ENCODE results near the gene RPTOR. TPM values are rescaled to one million over a fixed set of nuclear protein-coding genes. Genes with fewer than 3 reads are reported as not detected.
A peak's percentile ranks its signal among the peaks of the same experiment; 100 is the strongest.
"Not testable (repeated sequence)": the region's sequence is repeated elsewhere in the genome, so short reads cannot be mapped to it uniquely, and the experiment has no call there.

The RPTOR gene
- polyA plus RNA-seq, 1 donor from 2014 or later = 9.9 TPM

DNA sequence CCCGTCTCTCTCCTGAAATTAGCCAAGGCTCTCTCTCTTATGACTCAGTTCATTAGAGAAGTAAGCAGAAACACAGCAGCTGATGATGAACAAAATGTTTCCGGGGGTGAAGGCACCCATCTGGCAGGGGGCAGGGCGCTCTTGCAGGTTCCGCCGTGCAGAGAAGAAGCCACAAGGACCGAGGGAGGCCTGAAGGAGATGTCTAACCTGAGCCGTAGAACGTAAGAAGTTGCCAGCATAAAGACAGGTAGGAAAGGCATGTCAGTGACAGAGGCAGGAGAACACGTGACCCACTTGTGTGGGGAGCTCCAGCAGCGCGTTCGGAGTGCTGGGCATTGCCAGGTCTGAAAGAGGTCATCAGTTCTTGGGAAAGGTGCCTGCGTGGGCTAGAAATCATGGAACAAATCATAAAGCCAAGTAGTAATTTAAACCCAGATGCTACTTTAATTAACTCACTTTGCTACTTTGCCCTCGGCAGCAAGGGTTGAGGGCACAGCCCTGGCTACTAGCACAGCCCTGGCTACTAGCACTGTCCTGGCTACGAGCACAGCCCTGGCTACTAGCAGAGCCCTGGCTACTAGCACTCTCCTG is 198.6 kb downstream of the RPTOR start:
- peaks cover 7% of the 10 kb centered on the region for H3K36me3 Mint-ChIP-seq
- peak overlapping the region in 1 of 3 donors; percentile 39 for H3K27ac Mint-ChIP-seq
- no peak overlapping the region for H3K4me3 Mint-ChIP-seq
- H3K4me1 Mint-ChIP-seq = peaks cover 11 to 15% (median 13%) of the 10 kb centered on the region in 3 donors
- no peaks in the 10 kb centered on the region for H3K9me3 Mint-ChIP-seq
- no peaks in the 10 kb centered on the region for H3K27me3 Mint-ChIP-seq

DNA sequence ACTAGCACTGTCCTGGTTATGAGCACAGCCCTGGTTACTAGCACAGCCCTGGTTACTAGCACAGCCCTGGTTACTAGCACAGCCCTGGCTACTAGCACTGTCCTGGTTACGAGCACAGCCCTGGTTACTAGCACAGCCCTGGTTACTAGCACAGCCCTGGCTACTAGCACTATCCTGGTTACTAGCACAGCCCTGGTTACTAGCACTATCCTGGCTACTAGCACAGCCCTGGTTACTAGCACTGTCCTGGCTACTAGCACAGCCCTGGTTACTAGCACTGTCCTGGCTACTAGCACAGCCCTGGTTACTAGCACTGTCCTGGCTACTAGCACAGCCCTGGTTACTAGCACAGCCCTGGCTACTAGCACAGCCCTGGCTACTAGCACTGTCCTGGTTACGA is 199.3 kb downstream of the RPTOR start:
- H3K4me1 Mint-ChIP-seq = not testable (repeated sequence)

DNA sequence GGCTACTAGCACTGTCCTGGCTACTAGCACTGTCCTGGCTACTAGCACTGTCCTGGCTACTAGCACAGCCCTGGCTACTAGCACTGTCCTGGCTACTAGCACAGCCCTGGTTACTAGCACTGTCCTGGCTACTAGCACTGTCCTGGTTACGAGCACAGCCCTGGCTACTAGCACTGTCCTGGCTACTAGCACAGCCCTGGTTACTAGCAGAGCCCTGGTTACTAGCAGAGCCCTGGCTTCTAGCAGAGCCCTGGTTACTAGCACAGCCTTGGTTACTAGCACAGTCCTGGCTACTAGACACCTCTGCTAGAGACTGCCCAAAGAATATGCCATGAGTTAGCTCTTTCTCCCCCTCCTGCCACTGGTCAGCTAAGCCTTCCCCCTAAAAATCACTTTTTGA is 200.1 kb downstream of the RPTOR start:
- H3K27ac Mint-ChIP-seq, H3K27me3 Mint-ChIP-seq: not testable (repeated sequence)

More for the DNA sequence above, 199.3 kb downstream of the RPTOR start:
- H3K9me3 Mint-ChIP-seq, H3K27me3 Mint-ChIP-seq, H3K36me3 Mint-ChIP-seq, H3K4me3 Mint-ChIP-seq, H3K27ac Mint-ChIP-seq: not testable (repeated sequence)

DNA sequence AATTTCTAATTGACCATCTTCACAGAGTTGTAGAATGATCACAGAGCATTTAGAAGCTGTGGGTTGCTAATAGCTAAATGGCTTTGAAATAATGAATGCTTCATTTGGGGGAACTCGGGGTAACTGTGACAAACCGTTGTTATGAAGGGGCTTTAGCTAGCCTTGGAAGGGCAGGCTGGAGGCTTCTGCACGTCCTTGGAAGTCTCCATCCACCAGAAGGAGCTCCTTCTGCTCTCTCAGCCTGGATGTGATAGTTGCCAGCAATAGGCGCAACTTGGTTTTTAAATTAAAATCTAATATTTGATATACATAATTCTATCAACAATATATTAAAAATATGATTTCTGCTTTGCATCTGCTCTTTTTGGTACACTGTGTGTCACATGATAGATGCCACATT is 200.5 kb downstream of the RPTOR start:
- no peaks in the 10 kb centered on the region for H3K27me3 Mint-ChIP-seq
- no peak overlapping the region for H3K4me3 Mint-ChIP-seq
- peaks cover 0 to 5% (median 2%) of the 10 kb centered on the region in 3 donors for H3K4me1 Mint-ChIP-seq
- H3K36me3 Mint-ChIP-seq = peaks cover 7% of the 10 kb centered on the region
- H3K27ac Mint-ChIP-seq = no peak overlapping the region
- no peaks in the 10 kb centered on the region for H3K9me3 Mint-ChIP-seq

More for the DNA sequence above, 200.1 kb downstream of the RPTOR start:
- not testable (repeated sequence) for H3K4me1 Mint-ChIP-seq, H3K4me3 Mint-ChIP-seq, H3K36me3 Mint-ChIP-seq, H3K9me3 Mint-ChIP-seq

DNA sequence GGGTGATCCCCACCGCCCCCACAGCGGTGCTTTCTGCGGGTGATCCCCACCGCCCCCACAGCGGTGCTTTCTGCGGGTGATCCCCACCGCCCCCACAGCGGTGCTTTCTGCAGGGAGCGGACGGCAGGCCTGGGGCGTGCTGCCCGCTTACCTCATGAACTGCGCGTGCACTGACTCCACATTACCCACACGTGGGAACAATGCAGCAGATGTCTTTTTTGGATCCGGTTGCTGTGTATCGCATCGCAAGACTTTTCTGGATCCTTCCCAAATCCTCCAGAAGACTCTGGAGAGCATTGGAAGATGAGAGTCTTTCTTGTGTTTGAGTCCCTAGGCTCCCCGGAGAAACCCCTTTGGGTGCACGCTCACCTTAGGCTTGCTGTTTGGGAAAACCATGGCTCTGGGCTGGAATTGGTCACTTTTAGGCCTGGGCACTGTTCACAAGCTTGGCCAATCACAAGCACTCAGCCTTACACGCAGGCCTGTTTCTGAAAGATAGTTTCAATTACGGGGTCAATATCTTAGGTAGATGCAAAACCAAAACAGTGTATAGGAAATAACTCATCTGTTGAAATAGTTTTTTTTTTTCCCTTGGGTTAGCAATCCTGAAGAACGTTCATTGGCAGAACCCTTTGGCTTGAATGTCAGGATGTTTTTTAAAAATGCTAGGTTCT is 201.8 kb downstream of the RPTOR start:
- H3K27me3 Mint-ChIP-seq = no peaks in the 10 kb centered on the region
- H3K9me3 Mint-ChIP-seq = no peaks in the 10 kb centered on the region
- no peak overlapping the region for H3K27ac Mint-ChIP-seq
- peaks cover 7% of the 10 kb centered on the region for H3K36me3 Mint-ChIP-seq
- no peak overlapping the region for H3K4me3 Mint-ChIP-seq
- peaks cover 0 to 5% (median 2%) of the 10 kb centered on the region in 3 donors for H3K4me1 Mint-ChIP-seq

DNA sequence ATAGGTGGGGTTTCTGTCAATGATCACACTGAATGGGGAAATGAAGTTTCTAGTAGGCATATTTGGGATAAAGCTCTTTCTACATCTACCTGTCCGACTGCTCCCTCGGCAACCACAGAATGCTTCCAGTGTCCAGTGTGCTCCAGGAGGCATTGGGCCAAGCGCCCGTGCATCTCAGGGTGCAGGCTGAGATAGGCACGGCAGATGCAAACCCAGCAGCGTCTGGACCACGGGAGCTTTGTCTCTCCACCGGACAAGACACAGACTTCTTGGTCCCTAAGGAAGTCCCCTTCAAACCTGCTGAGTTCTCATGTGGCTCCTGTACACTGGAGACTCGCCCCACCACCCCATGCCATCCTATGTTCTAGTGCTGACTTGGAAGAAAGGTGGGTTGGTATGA is 202.8 kb downstream of the RPTOR start:
- H3K9me3 Mint-ChIP-seq = no peaks in the 10 kb centered on the region
- no peak overlapping the region for H3K27ac Mint-ChIP-seq
- no peaks in the 10 kb centered on the region for H3K27me3 Mint-ChIP-seq
- peaks cover 5% of the 10 kb centered on the region for H3K36me3 Mint-ChIP-seq
- no peak overlapping the region for H3K4me3 Mint-ChIP-seq
- H3K4me1 Mint-ChIP-seq = peaks cover 0 to 3% (median 2%) of the 10 kb centered on the region in 3 donors

DNA sequence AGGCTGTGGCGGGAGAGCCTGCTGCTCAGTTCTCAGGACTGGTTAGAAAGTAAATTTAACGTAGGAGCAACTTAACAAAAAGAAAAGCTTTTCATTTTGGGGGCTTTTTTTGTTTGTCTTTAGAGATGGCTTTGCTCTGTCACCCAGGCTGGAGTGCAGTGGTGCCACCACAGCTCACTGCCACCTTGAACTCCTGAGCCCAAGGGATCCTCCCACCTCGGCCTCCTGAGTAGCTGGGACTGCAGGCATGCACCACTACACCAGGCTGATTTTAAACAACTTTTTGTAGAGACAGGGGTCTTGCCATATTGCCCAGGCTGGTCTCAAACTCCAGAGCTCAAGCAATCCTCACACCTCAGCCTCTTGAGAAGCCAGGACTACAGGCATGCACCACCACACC is 205.0 kb downstream of the RPTOR start:
- H3K36me3 Mint-ChIP-seq = peaks cover 6% of the 10 kb centered on the region
- H3K4me3 Mint-ChIP-seq = no peak overlapping the region
- H3K4me1 Mint-ChIP-seq = no peaks in the 10 kb centered on the region
- no peaks in the 10 kb centered on the region for H3K9me3 Mint-ChIP-seq
- H3K27me3 Mint-ChIP-seq = no peaks in the 10 kb centered on the region
- no peak overlapping the region for H3K27ac Mint-ChIP-seq

DNA sequence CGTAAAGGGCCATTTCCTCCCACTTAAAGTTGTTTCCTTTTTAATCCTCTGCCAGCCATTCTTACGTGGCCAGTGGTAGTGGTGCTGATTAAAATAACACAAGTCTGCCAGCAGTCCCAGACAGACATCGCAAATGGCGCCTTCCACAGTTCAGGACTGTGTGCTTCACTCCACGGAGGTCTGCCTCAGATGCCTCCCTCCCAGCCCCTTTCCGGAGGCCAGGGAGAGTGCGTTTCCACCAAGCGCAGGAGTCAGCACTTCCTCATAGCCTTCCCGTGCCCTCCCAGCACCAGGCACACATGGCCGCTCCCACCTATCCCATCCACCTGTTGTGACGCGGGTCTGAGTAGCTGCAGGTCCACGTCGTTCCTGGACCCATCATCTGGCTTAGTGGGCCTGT is 205.6 kb downstream of the RPTOR start:
- Mint-ChIP-seq H3K9me3 (no peaks in the 10 kb centered on the region), H3K36me3 (peaks cover 8% of the 10 kb centered on the region), H3K4me3 (no peak overlapping the region), H3K4me1 (no peaks in the 10 kb centered on the region), H3K27ac (no peak overlapping the region), H3K27me3 (no peaks in the 10 kb centered on the region)

DNA sequence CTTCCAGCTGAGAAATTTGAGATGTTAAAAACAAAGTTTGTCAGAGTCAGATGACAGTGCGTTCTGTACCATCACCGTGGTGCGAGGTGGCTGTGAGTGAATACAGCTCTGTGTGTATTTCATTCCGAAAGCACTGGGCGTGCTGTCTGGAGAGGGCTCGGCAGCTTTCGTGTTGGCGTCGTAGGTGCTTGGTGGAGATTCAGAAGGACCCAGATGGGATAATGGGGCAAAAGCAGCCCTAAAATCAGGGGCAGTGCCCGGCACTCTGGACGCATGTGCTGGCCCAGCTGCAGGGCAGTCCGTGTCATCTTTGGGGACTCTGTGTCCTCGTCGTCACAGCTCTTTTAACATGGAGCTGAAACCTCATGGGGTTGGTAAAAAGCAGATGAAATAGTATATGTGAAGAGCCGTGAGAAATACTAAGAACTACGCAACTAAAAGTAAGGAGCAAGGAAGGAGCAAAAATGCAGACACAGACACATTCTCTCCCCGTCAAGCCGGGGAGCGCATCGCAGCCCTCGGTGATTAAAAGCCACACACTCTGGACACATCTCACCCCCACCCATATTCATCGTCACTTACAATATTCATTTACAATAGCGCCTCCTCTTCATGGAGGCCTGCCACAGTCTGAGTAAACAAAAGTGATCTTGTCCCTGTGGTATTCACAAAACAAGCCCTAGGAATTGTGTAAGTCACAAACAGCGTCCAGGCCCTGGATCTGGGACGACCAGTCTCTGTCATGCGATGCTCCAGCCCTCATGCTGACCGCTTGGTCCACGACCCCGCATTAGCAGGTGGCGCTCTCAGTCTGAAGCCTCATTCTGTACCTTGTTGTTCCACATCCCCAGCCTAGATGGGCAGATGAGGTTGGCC is 206.7 kb downstream of the RPTOR start:
- peaks cover 0 to 4% (median 0%) of the 10 kb centered on the region in 3 donors for H3K4me1 Mint-ChIP-seq
- H3K27ac Mint-ChIP-seq = no peak overlapping the region
- no peak overlapping the region for H3K4me3 Mint-ChIP-seq
- peaks cover 8% of the 10 kb centered on the region for H3K36me3 Mint-ChIP-seq
- no peaks in the 10 kb centered on the region for H3K27me3 Mint-ChIP-seq
- no peaks in the 10 kb centered on the region for H3K9me3 Mint-ChIP-seq

DNA sequence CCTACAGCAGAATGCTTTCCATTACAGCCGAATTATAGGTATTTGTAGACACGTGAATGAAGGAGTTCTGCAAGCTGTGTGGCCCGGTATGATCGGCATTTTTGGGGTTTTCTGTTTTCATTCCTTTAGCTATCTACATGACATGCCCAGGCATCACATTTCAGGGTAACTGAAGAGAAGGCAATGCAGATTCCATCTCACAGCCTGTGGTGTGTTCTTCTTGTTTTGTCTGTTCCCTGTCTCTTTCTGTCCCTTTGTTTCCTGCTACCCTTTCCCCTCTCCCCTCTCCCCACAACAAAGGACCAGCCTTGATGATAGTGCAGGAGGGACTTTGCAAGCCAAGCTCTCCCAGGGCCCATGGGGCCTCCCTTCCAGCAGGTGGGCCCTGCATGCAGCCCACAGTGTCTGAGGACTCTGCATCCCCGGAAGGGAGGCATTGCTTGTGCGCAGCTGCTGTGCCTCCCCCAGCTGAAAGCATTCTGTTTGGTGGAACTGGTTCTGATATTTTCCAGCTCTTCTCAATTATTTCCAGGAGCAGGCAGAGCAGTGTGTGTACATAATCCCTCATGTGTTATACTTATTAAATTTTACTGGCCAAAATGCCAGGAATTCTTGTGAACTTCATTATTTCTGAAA is 207.4 kb downstream of the RPTOR start:
- H3K27me3 Mint-ChIP-seq = no peaks in the 10 kb centered on the region
- H3K27ac Mint-ChIP-seq = no peak overlapping the region
- peaks cover 8% of the 10 kb centered on the region for H3K36me3 Mint-ChIP-seq
- H3K9me3 Mint-ChIP-seq = no peaks in the 10 kb centered on the region
- H3K4me3 Mint-ChIP-seq = no peak overlapping the region
- peaks cover 0 to 5% (median 0%) of the 10 kb centered on the region in 3 donors for H3K4me1 Mint-ChIP-seq

DNA sequence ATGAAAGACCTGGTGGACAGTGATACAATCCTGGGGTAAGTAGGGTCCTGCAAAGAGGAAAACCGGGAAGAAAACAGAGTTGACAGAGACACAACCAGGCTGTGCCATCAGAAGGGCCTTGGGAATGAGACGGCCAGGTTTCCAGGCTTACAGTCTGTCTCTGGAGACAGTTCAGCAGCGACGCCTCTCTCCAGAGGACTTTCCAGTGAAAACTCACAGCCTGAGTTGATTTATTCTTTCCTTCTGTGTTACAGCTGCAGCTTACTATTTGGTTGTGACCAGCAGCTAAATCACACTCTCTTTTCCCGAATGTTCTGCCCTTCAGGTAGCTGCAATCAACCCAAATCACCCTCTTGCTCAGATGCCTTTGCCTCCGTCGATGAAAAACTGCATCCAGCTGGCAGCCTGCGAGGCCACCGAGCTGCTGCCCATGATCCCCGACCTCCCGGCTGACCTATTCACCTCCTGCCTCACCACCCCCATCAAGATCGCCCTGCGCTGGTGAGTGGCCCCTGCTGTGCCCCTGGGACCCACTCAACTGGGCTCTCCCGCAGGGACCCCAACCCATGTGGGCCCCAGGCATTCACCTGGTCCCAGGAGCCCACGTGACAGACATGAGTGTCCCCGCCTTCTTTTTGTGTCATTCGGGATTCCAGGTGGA is 209.2 kb downstream of the RPTOR start:
- Mint-ChIP-seq H3K9me3 (no peaks in the 10 kb centered on the region), H3K4me3 (no peak overlapping the region)

DNA sequence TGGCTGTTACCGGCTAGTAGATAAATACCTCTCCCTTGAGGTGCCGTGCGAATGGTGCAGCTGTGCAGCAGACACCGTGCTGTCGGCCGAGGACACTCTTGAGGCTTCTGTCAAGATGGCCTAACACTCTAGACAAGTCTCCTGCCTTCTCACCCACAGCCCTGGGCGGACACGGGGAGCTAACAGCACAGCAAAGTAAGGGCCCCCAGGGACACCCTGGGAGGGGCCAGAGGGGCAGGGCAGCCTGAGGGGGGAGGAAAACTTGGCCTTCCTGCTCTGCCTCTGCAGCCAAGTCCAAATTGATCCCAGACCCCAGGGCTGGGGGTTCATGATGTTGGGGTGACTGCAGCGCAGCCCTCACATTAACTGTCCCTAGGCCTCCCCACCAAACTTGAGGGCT is 210.2 kb downstream of the RPTOR start:
- Mint-ChIP-seq H3K4me3 (no peak overlapping the region), H3K36me3 (peaks cover 9% of the 10 kb centered on the region), H3K27me3 (no peaks in the 10 kb centered on the region), H3K9me3 (no peaks in the 10 kb centered on the region), H3K27ac (no peak overlapping the region), H3K4me1 (peaks cover 2 to 10% (median 5%) of the 10 kb centered on the region in 3 donors)

More for the DNA sequence above, 209.2 kb downstream of the RPTOR start:
- H3K4me1 Mint-ChIP-seq = peaks cover 0 to 5% (median 4%) of the 10 kb centered on the region in 3 donors
- peak overlapping the region in 2 of 3 donors; percentile 55 to 80 for H3K27ac Mint-ChIP-seq
- H3K36me3 Mint-ChIP-seq = peaks cover 9% of the 10 kb centered on the region
- no peaks in the 10 kb centered on the region for H3K27me3 Mint-ChIP-seq

DNA sequence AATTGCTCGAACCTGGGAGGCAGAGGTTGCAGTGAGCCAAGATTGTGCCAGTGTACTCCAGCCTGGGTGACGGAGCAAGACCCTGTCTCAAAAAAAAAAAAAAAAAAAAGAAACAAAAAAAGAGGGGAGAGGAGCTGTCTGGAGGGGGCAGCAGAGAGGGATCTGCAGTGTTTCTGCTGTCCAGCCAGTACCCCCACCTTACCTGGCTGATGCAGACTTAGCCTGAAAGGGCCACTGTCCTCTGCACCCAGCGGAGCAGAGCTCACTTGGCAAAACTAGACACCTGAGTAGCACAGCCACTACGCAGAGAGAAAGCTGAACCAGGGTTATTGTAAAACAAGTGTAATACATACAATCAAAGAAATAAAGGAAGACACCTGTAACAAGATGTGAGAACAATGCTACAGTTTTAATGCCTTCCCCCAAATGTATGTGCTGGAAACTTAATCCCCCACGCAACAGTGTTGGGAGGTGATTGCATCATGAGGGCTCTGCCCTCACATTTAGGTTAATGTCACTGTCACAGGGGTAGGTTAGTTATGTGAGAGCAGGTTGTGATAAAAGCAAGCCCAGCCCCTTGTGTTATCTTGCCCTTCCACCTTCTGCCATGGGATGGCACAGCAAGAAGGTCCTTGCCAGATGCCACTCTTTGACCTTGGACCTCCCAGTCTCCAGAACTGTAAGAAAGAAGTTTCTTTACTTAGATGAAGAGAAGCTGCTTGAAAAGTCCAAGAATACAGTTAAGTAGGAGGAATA is 211.2 kb downstream of the RPTOR start:
- Mint-ChIP-seq H3K27ac (no peak overlapping the region), H3K36me3 (peaks cover 9% of the 10 kb centered on the region), H3K4me3 (no peak overlapping the region), H3K4me1 (peaks cover 4 to 17% (median 10%) of the 10 kb centered on the region in 3 donors), H3K9me3 (no peaks in the 10 kb centered on the region), H3K27me3 (no peaks in the 10 kb centered on the region)
